Kidney (tissue), 14 donors: Measurements from ENCODE around the gene TRIO. TPM values are rescaled to one million over a fixed set of nuclear protein-coding genes. Genes with fewer than 3 reads are reported as not detected.

Experiments
- DNase-seq, 5 donors: peaks; one replicate each; pipeline ENCODE4 v3.0.0-alpha.2; 2013 to 2020
- FAIRE-seq: peaks from 2 replicates; lab custom pipeline; 2012; peaks lifted over from hg19 to GRCh38; lab: Jason Lieb, UNC
- H3K27ac ChIP-seq, 2 donors: one replicate each; pipeline ENCODE4 v1.7.0; 2013; ENCODE audit warnings: low read depth in 2 of 2, low read length in 2 of 2, inconsistent platforms in 1 of 2
- H3K27me3 ChIP-seq: one replicate; pipeline ENCODE4 v1.7.1; 2013; ENCODE audit warnings: low read length, inconsistent platforms; ENCODE audit not compliant: control insufficient read depth, insufficient read depth
- H3K36me3 ChIP-seq, 3 donors: one replicate each; pipeline versions ENCODE4 v1.7.0 to v1.7.1; 2013; ENCODE audit warnings: low read length in 3 of 3, control low read depth in 1 of 3, inconsistent platforms in 1 of 3; ENCODE audit not compliant: insufficient read depth in 3 of 3, control insufficient read depth in 2 of 3
- H3K4me1 ChIP-seq, 3 donors: one replicate each; pipeline versions ENCODE4 v1.7.0 to v1.7.1; 2013; ENCODE audit warnings: low read length in 3 of 3, inconsistent platforms in 1 of 3, low read depth in 1 of 3; ENCODE audit not compliant: control insufficient read depth in 2 of 3, insufficient read depth in 2 of 3
- H3K4me3 ChIP-seq, 3 donors: one replicate each; pipeline versions ENCODE4 v1.7.0 to v1.8.1; 2013; ENCODE audit warnings: low read length in 3 of 3, control low read depth in 1 of 3, inconsistent platforms in 1 of 3
- H3K9ac ChIP-seq, 3 donors: one replicate each; pipeline versions ENCODE4 v1.7.0 to v1.7.1; 2013; ENCODE audit warnings: low read length in 3 of 3, control low read depth in 1 of 3, inconsistent platforms in 1 of 3
- H3K9me3 ChIP-seq, 3 donors: one replicate each; pipeline versions ENCODE4 v1.7.0 to v1.7.1; 2013; ENCODE audit warnings: low read length in 3 of 3, control low read depth in 1 of 3, inconsistent platforms in 1 of 3; ENCODE audit not compliant: control insufficient read depth in 2 of 3, insufficient read depth in 1 of 3
- intact Hi-C: fragments of 100-400 bp; cut with DNase I; formaldehyde crosslinking; loops from one replicate; pipeline ENCODE4 v1.11.1; 2022
- polyA plus RNA-seq: library from polyadenylated mRNA; stranded (reverse); fragments of 350-450 nt; fragmentation: Illumina TruSeq; extraction: RNeasy Lipid Tissue Mini Kit (QIAGEN cat#74804); gene quantifications from one replicate; pipeline ENCODE4 v1.2.3, GENCODE V29; 2014; ENCODE audit warnings: low read depth, low replicate concordance; ENCODE audit not compliant: insufficient read depth
- total RNA-seq: library from RNA; stranded (reverse); fragmentation: NEBNext Ultra II Directional; extraction: Animal tissue kit (Norgen Biotek cat#: 25700); gene quantifications from one replicate; pipeline ENCODE4 v1.2.1, GENCODE V29; 2021
- TF ChIP-seq, protein P1 (sequence below): IDR thresholded peaks from 3 replicates; pipeline ENCODE4 v1.5.1; 2012; ENCODE audit warnings: mild to moderate bottlenecking, moderate library complexity, borderline replicate concordance; ENCODE audit not compliant: insufficient read depth; ENCODE audit errors: extremely low read depth
- donor health status: control.
- donor health status: control.
- donor health status: control.
- donor health status: control.
- donor health status: control.
- donor health status: DM: yes; HTN: yes; CAD: no.
- donor health status: Normal renal cell carcinoma (clear cell type).

Gene TRIO
- total and polyA plus RNA-seq, 2 donors from 2014 or later, result 9.5 to 149 TPM

DNA sequence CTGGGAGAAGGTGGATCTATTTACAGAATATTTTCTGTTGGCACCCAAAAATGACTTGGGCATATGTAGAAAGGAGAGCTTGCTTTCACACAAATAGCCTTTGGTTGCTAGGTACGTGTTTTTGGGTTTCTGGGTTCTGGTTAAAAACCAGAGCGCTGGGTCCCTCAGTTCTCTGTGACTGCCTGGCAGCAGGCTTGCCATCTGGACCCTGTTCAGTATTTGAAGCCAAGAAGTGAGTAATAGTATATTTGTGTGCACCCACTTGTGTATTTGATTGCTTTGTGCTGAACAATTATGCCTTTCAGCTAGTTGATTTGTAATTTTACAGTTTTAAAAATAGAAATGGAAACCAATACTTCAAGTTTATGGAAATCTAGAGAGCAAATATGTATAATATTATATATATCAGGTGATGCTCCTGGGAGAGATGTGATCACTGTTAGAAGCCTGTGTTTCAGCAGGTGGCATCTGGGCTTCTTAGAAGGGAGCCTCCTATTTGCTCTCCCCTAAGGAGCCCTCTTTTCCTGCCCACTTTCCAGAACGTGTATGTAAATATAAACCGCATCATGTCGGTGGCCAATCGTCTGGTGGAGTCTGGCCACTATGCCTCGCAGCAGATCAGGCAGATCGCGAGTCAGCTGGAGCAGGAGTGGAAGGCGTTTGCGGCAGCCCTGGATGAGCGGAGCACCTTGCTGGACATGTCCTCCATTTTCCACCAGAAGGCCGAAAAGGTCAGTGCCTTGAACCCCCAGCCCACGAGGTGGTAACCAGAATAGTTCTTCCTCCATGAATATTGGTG lies 153.6 kb downstream of the TRIO start:
- H3K36me3 ChIP-seq, result peaks cover 0 to 23% (median 6%) of the 10 kb centered on the region in 3 donors
- no peak overlapping the region for H3K9ac ChIP-seq

DNA sequence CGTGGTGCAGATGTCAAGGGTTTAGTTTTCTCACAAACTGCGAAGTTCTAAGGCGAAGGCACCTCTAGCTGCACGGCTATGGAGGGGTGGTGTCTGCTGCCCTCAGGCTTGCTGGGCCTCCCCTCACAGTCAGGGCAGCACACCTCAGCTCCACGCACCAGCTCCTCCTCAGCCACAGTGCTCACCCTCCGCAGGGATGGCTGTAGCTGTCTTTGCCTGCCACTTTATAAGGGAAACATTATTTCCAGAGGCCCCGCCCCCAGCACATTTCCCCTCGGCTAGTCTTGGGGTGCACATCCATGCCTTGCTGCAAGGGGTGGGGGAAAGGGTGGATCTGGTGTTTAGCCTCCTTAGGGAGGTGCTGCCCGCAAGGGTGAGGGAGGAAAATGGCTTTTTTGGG lies 154.6 kb downstream of the TRIO start:
- intact Hi-C loops, result no loop called here
- H3K4me3 ChIP-seq, result no peak overlapping the region
- H3K4me1 ChIP-seq, result no peaks in the 10 kb centered on the region
- DNase-seq (no peak), FAIRE-seq (no peak)
- H3K9me3 ChIP-seq, result no peaks in the 10 kb centered on the region
- H3K9ac ChIP-seq, result no peak overlapping the region
- no peak overlapping the region for H3K27ac ChIP-seq
- TF ChIP-seq, protein P1, sequence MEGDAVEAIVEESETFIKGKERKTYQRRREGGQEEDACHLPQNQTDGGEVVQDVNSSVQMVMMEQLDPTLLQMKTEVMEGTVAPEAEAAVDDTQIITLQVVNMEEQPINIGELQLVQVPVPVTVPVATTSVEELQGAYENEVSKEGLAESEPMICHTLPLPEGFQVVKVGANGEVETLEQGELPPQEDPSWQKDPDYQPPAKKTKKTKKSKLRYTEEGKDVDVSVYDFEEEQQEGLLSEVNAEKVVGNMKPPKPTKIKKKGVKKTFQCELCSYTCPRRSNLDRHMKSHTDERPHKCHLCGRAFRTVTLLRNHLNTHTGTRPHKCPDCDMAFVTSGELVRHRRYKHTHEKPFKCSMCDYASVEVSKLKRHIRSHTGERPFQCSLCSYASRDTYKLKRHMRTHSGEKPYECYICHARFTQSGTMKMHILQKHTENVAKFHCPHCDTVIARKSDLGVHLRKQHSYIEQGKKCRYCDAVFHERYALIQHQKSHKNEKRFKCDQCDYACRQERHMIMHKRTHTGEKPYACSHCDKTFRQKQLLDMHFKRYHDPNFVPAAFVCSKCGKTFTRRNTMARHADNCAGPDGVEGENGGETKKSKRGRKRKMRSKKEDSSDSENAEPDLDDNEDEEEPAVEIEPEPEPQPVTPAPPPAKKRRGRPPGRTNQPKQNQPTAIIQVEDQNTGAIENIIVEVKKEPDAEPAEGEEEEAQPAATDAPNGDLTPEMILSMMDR, result no peak
- no peaks in the 10 kb centered on the region for H3K27me3 ChIP-seq
- peaks cover 0 to 21% (median 6%) of the 10 kb centered on the region in 3 donors for H3K36me3 ChIP-seq

More for the DNA sequence above, 153.6 kb downstream of the TRIO start:
- DNase-seq (no peak), FAIRE-seq (no peak)
- no peak overlapping the region for H3K4me3 ChIP-seq
- no peaks in the 10 kb centered on the region for H3K9me3 ChIP-seq
- no peaks in the 10 kb centered on the region for H3K27me3 ChIP-seq
- H3K27ac ChIP-seq, result no peak overlapping the region
- TF ChIP-seq, protein P1, result no peak
- intact Hi-C loops, result no loop called here
- H3K4me1 ChIP-seq, result no peaks in the 10 kb centered on the region

- DNase-seq, result no peak
- no peak overlapping the region for H3K9ac ChIP-seq
- no peak for FAIRE-seq
- TF ChIP-seq, protein P1, result no peak
- H3K9me3 ChIP-seq, result no peaks in the 10 kb centered on the region
- H3K4me1 ChIP-seq, result no peaks in the 10 kb centered on the region
- H3K27ac ChIP-seq, result no peak overlapping the region
- intact Hi-C loops, result no loop called here
- no peak overlapping the region for H3K4me3 ChIP-seq
- no peaks in the 10 kb centered on the region for H3K27me3 ChIP-seq
- peaks cover 0 to 16% (median 6%) of the 10 kb centered on the region in 3 donors for H3K36me3 ChIP-seq
Measured at GRCh38 chr5:14298126-14298847, 155.1 kb downstream of the TRIO start.
